Erythroblast (primary cell): ENCODE data around the gene SYNRG.

Experiments used
- GATA1 ChIP-seq: IDR thresholded peaks from 2 replicates; pipeline ENCODE4 v1.6.1; 2011; ENCODE audit warnings: low read depth, mild to moderate bottlenecking, control low read depth, low read length, moderate library complexity
- POLR2A ChIP-seq: IDR thresholded peaks from 2 replicates; pipeline ENCODE4 v1.6.1; 2011; ENCODE audit warnings: mild to moderate bottlenecking, low read length

DNA sequence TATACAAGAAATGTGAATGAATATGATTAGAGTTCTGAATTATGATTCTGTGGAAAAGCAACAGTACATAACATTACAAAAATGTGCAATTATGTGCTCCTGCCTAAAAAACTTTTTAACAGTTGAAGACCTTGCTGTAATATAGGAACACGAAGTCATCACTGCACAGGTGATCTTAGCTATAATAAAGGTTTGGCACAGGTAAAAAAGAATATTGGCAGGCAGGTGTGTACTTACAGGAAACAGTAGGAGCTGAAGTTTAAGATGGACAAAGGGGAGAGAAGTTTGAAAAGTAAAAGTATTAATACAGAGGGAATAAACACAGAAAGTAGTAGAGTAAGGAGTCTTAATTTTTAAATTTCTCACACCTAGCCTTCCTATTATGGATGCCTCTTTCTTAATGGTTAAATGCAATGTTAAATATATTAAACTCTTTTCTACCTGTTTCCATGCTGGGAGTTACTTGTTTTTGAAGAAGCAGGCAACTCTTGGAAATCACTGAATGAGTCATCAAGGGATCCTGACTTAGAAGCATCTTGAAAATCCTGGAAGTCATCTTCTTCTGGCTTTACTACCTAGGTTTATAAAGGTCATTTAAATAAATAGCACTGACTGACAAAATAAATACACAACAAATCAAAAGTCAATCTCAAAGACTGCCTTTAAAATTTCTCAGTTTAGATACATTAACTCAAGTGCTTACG, 40.7 kb downstream of the SYNRG start:
- TF ChIP-seq POLR2A = no peak
- TF ChIP-seq GATA1 = no peak
